GM12878 (cell line): ENCODE results near the gene NAV1. TPM values are rescaled to one million over a fixed set of nuclear protein-coding genes. Genes with fewer than 3 reads are reported as not detected.
A peak's percentile ranks its signal among the peaks of the same experiment; 100 is the strongest.

Experiments used
- ATAC-seq: fragments of 200-7000 bp; cut with Tn5 transposase; 3 replicates; pipeline ENCODE4 v1.9.1; 2020; ENCODE audit warnings: mild to moderate bottlenecking, moderate library complexity
- BruUV-seq: library from RNA; stranded (reverse); fragments of 400-500 nt; replicated peaks from 2 replicates; lab custom pipeline; 2021; lab: Mats Ljungman, UMichigan
- CTCF ChIA-PET: fragments of 300-600 bp; sonication (Branson Sonifier 250); formaldehyde crosslinking; extraction: SDS; loops from one replicate; lab custom pipeline; 2021; ENCODE audit warnings: inconsistent platforms; lab: Yijun Ruan, JAX
- POLR2A ChIA-PET: fragments of 350-600 bp; formaldehyde crosslinking; extraction: SDS; loops from one replicate; lab custom pipeline; 2021; ENCODE audit warnings: inconsistent platforms; lab: Charles Lee
- RAD21 ChIA-PET: fragments of 300-600 bp; sonication (Branson Sonifier 250); formaldehyde crosslinking; loops from one replicate; lab custom pipeline; 2023; ENCODE audit warnings: antibody characterized with exemption; ENCODE audit not compliant: unreplicated experiment; lab: Charles Lee
- SMC1A ChIA-PET: fragments of 300-600 bp; sonication (Branson Sonifier 250); formaldehyde crosslinking; loops from one replicate; lab custom pipeline; 2023; ENCODE audit not compliant: unreplicated experiment, uncharacterized antibody; lab: Charles Lee
- DNase-seq: peaks from one replicate; pipeline ENCODE4 v3.0.0-alpha.2; 2011; ENCODE audit warnings: low read depth, low spot score
- FAIRE-seq: peaks from 3 replicates; lab custom pipeline; 2011; peaks lifted over from hg19 to GRCh38; lab: Jason Lieb, UNC
- H2AFZ ChIP-seq: 2 replicates; pipeline ENCODE4 v1.6.0; 2011; ENCODE audit warnings: low read depth, low read length, control low read depth; ENCODE audit not compliant: control insufficient read depth
- H3K27ac ChIP-seq: 2 replicates; pipeline ENCODE4 v1.5.1; 2011; ENCODE audit warnings: control low read depth; ENCODE audit not compliant: control insufficient read depth, insufficient read depth
- H3K27me3 ChIP-seq, 2 experiments: replicated peaks in 1 of 2; 2 replicates each; pipeline versions ENCODE4 v1.6.0 to v1.6.1; 2011; ENCODE audit warnings: low read length in 1 of 2; ENCODE audit not compliant: control insufficient read depth in 2 of 2, insufficient read depth in 2 of 2
- H3K36me3 ChIP-seq, 2 experiments: 2 replicates each; pipeline ENCODE4 v1.5.1; 2011; ENCODE audit warnings: low read length in 1 of 2; ENCODE audit not compliant: control insufficient read depth in 2 of 2, insufficient read depth in 2 of 2
- H3K4me1 ChIP-seq: 2 replicates; pipeline ENCODE4 v1.6.1; 2011; ENCODE audit warnings: mild to moderate bottlenecking, low read length, moderate library complexity, mixed read lengths; ENCODE audit not compliant: control insufficient read depth, insufficient read depth
- H3K4me2 ChIP-seq: 2 replicates; pipeline ENCODE4 v1.6.0; 2011; ENCODE audit warnings: control low read depth; ENCODE audit not compliant: control insufficient read depth, insufficient read depth
- H3K4me3 ChIP-seq: fragments of 200-600 bp; sonication (generic); 2 replicates; pipeline ENCODE4 v1.5.1; 2016
- H3K79me2 ChIP-seq: 2 replicates; pipeline ENCODE4 v1.6.0; 2011; ENCODE audit warnings: low read length; ENCODE audit not compliant: control insufficient read depth, insufficient read depth
- H3K9ac ChIP-seq: 2 replicates; pipeline ENCODE4 v1.8.0; 2011; ENCODE audit warnings: low read length, control low read depth, mixed read lengths; ENCODE audit not compliant: control insufficient read depth, insufficient read depth
- H3K9me3 ChIP-seq: replicated peaks from 3 replicates; pipeline ENCODE4 v1.5.1; 2011; ENCODE audit warnings: mild to moderate bottlenecking, low read length; ENCODE audit not compliant: control insufficient read depth, insufficient read depth
- H4K20me1 ChIP-seq: 2 replicates; pipeline ENCODE4 v1.6.0; 2011; ENCODE audit not compliant: control insufficient read depth, insufficient read depth
- CEBPB ChIP-seq, 2 experiments: fragments of 150-350 bp in 1 of 2; IDR thresholded peaks; 2 replicates each; pipeline ENCODE4 v1.6.1; 2012 to 2014; ENCODE audit warnings: low read depth in 2 of 2, low read length in 2 of 2, borderline replicate concordance in 1 of 2, inconsistent platforms in 1 of 2
- KLF5 ChIP-seq: fragments of 450-650 bp; IDR thresholded peaks from 2 replicates; pipeline ENCODE4 v1.6.1; 2014; ENCODE audit warnings: mild to moderate bottlenecking; ENCODE audit not compliant: partially characterized antibody
- LARP7 ChIP-seq: fragments of 450-650 bp; IDR thresholded peaks from 2 replicates; pipeline ENCODE4 v1.6.1; 2017; ENCODE audit warnings: mild to moderate bottlenecking
- MEF2B ChIP-seq: fragments of 450-650 bp; IDR thresholded peaks from 2 replicates; pipeline ENCODE4 v1.6.1; 2018; ENCODE audit warnings: mild to moderate bottlenecking, moderate library complexity; ENCODE audit not compliant: partially characterized antibody, poor library complexity, severe bottlenecking
- NR2C2 ChIP-seq: IDR thresholded peaks from 2 replicates; pipeline ENCODE4 v1.6.1; 2011; ENCODE audit warnings: borderline replicate concordance, low read depth; ENCODE audit not compliant: control insufficient read depth, insufficient read length
- SIN3A ChIP-seq: IDR thresholded peaks from 2 replicates; pipeline ENCODE4 v1.6.1; 2012; ENCODE audit warnings: low read depth, low read length, improper control_type of control experiment
- SMAD5 ChIP-seq: IDR thresholded peaks from 2 replicates; pipeline ENCODE4 v1.6.1; 2016; ENCODE audit warnings: antibody characterized with exemption, low read depth
- WGBS: methylation state at CpG from one replicate; pipeline ENCODE4 v1.1.6; 2016; ENCODE audit warnings: low lambda C conversion rate; ENCODE audit not compliant: insufficient replicate concordance, insufficient coverage; ENCODE audit errors: missing lambda C conversion rate; 5-methylcytosine and 5-hydroxymethylcytosine counted together
- in situ Hi-C: fragments of 300-500 bp; cut with MboI; formaldehyde crosslinking; loops from 9 replicates; pipeline ENCODE4 v1.14.3; 2018; ENCODE audit warnings: mixed read lengths
- intact Hi-C: fragments of 100-400 bp; cut with micrococcal nuclease; formaldehyde crosslinking; loops from one replicate; pipeline ENCODE4 v1.14.2; 2022; ENCODE audit not compliant: unreplicated experiment
- polyA plus RNA-seq, 11 experiments: library from polyadenylated mRNA; depleted of rRNA in 4 of 11; unstranded in 6 of 11; stranded (reverse) in 5 of 11; fragments of >200 nt; fragmentation: Nextera tagmentation in 4 of 11; fragmentation: Illumina TruSeq in 1 of 11; extraction: Ambion mirVana in 4 of 11; extraction: Trizol in 1 of 11; gene quantifications; 1 replicate in 1 of 11; 2 replicates in 10 of 11; pipeline versions ENCODE4 v1.2.1 to v1.2.3, GENCODE V29; 2011 to 2016; ENCODE audit warnings: inconsistent platforms in 2 of 11, missing spikeins in 2 of 11, low read depth in 1 of 11
- total RNA-seq, 4 experiments: library from RNA; depleted of rRNA in 3 of 4; stranded (reverse); fragments of >200 nt in 3 of 4; fragmentation: Illumina TruSeq in 1 of 4; extraction: Trizol in 1 of 4; gene quantifications; 2 replicates each; pipeline versions ENCODE4 v1.2.1 to v1.2.3, GENCODE V29; 2013 to 2021
- TF ChIP-seq, protein P1 (sequence below): IDR thresholded peaks from 2 replicates; pipeline ENCODE4 v1.6.1; 2012; ENCODE audit warnings: low read length, inconsistent platforms
- TF ChIP-seq, protein P2 (sequence below): fragments of 450-650 bp; IDR thresholded peaks from 2 replicates; pipeline ENCODE4 v1.6.1; 2017; ENCODE audit warnings: borderline replicate concordance

Gene NAV1
- total and polyA plus RNA-seq, 10 of the 15 experiments (the other 5 are each of a cell fraction or from before 2014, with no cell fraction given): 0.04 to 1.3 (median 0.36) TPM

DNA sequence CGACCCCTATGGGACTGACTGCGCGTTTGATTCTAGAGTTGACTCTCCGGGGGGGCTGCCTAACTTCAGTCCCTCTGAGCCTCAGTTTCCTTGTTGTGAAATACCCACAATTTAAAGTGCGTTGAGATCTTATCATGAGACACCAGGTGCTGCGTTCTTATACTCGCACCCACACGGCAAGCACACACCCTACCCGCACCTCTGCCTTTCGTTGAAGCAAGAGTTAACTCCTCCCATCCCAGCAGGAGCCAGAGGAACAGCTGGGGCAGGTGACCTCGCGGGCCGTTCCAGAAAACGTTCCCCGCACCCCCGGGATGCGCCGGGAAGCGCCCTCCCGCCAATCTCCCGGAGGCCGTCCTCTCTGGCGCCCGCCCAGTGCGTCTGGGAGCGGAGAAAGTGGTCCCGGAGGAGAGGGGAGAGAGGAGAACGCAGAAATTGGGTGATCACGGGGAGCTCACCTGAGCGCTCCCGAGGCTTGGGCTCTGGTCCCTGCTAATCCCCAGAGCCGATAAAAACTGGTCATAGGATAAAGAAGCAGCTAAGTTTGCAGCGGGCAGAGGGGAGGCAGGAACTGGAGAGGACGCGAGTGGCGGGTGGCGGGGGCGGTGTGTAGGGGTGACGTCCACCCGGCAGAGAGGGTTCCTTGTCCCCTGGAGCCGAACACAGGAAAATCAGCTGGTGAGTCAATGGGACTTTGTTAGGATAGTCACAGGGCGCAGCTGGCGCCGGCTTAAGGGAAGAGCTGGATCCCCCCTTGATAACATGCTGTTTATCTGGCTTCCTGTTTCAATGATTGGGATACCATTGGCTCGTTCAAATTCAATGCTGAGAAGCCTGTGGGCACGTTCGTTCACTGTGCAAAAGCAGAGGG, 869 bp downstream of the NAV1 start (continued):
- TF ChIP-seq KLF5 (no peak), LARP7 (no peak)
- TF ChIP-seq, protein P1, sequence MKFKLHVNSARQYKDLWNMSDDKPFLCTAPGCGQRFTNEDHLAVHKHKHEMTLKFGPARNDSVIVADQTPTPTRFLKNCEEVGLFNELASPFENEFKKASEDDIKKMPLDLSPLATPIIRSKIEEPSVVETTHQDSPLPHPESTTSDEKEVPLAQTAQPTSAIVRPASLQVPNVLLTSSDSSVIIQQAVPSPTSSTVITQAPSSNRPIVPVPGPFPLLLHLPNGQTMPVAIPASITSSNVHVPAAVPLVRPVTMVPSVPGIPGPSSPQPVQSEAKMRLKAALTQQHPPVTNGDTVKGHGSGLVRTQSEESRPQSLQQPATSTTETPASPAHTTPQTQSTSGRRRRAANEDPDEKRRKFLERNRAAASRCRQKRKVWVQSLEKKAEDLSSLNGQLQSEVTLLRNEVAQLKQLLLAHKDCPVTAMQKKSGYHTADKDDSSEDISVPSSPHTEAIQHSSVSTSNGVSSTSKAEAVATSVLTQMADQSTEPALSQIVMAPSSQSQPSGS: no peak
- TF ChIP-seq, protein P2, sequence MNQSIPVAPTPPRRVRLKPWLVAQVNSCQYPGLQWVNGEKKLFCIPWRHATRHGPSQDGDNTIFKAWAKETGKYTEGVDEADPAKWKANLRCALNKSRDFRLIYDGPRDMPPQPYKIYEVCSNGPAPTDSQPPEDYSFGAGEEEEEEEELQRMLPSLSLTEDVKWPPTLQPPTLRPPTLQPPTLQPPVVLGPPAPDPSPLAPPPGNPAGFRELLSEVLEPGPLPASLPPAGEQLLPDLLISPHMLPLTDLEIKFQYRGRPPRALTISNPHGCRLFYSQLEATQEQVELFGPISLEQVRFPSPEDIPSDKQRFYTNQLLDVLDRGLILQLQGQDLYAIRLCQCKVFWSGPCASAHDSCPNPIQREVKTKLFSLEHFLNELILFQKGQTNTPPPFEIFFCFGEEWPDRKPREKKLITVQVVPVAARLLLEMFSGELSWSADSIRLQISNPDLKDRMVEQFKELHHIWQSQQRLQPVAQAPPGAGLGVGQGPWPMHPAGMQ: no peak

DNA sequence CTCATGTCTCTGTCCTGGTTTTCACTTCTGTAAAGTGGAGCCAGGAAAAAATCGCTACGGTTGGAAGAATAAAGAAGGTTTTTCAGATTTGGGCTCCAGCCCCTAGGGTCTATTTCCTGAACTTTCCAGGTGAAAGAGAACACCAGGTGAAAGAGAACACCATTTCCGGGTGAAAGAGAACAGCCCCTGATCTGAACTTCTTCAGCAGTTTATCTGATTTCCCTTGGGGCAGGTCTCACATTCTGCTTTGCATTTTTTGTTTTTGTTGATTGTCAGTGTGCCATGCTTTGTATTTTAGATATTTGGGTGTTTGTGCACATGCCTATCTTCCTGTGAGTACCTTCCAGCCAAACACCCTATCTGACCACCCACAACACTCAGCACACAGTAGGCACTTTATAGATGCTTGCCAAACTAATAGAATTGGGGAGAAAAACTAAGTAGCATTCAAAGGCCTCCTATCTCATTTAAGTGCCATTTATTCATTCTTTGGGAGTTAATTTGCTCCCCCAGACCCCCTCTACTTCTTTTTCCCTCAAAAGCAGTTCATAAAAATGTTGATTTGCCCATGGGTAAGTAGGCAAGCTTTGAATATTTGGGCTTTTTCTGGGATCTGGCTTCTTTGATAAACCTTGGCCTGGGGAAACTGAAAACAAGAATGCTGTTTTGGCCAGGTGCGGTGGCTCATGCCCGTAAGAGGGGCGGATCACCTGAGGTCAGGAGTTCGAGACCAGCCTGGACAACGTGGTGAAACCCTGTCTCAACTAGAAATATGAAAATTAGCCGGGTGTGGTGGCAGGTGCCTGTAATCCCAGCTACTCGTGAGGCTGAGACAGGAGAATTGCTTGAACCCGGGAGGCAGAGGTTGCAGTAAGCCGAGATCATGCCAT, 2.2 kb downstream of the NAV1 start:
- FAIRE-seq (no peak), DNase-seq (no peak)
- H3K36me3 ChIP-seq: no peaks in the 10 kb centered on the region
- no peak overlapping the region for H2AFZ ChIP-seq
- no peak overlapping the region for H3K4me3 ChIP-seq
- H3K9ac ChIP-seq: no peak overlapping the region
- H3K27me3 ChIP-seq: peaks cover 13 to 31% of the 10 kb centered on the region in 2 experiments
- CTCF ChIA-PET: interaction anchor here (0.9 to 1.6 kb wide), 4 partner anchors 13 to 252 kb away, joined by 3 to 5 read pairs (median 4); no protein-coding TSS in a partner anchor
- no peaks in the 10 kb centered on the region for H3K79me2 ChIP-seq
- in situ Hi-C loops: no loop called here
- 55% methylated on average over 12 of the region's 12 CpGs for WGBS
- no peaks in the 10 kb centered on the region for H3K9me3 ChIP-seq
- POLR2A ChIA-PET: no interaction called here
- H3K27ac ChIP-seq: no peak overlapping the region
- RAD21 ChIA-PET: interaction anchor here (1.2 kb wide), 1 partner anchor 18 kb away, joined by 3 read pairs; no protein-coding TSS in a partner anchor
- SMC1A ChIA-PET: interaction anchor here (1.0 kb wide), 2 partner anchors 10 to 13 kb away, joined by 3 read pairs; no protein-coding TSS in a partner anchor
- TF ChIP-seq KLF5 (no peak), MEF2B (peak; percentile 28), SMAD5 (no peak), NR2C2 (no peak), SIN3A (no peak), CEBPB (IDR thresholded peaks at IDR 0.05; ENCODE audit: borderline replicate concordance in 1 of 2, low read depth in 2 of 2, low read length in 2 of 2) (no peak)
- TF ChIP-seq, all 136 proteins: peak for 1
- Histone ChIP-seq H3K4me2 (no peak overlapping the region), H4K20me1 (0 out of 2 replicates have a peak, but pooled peaks cover 2% of the 10 kb centered on the region), H3K4me1 (no peaks in the 10 kb centered on the region)
- no TSS peak for BruUV-seq
- intact Hi-C loops: no loop called here
- ATAC-seq: no peak
